ENCODE data around the gene FSTL4. TPM values are rescaled to one million over a fixed set of nuclear protein-coding genes. Genes with fewer than 3 reads are reported as not detected.

FSTL4 gene
- total and polyA plus RNA-seq, 2 of the 13 experiments (the other 11 are each of a cell fraction or from before 2014, with no cell fraction given), result 2.1 to 3.0 TPM

DNA sequence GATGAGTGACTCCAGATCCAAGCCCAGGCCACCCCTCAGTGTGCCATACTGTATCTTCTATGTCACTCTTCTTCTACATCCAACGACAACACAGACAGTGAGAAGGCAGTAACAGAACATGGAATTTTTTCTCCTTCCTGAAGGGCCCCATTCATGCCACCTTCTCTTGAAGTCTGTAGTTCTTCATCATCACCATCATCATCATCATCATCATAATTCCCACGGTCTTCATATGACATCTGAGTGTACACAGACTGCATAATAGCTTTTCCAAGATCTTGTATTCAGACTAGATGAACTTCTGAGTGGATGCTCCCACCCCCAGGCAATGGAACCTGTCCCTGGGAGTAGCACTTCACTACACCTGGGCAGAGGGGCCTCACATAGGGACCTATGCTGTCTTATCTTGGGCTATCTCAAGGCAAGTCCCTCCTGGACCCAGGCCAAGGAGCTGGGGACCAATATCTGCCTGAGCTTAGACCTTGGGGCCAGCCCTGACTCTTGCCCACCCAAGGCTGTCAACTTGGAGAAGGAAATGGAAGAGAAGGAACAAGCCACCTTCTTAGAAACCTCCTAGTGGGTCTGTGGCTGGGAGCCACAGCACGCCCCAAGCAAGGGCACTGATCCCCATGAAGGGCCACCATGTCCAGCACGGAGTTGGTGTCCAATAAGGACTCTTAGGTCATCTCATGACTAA is 159.1 kb downstream of the FSTL4 start (continued):
- peak; percentile 55; the same call in 1 of the 2 replicates for TF ChIP-seq CREB1 (IDR thresholded peaks at IDR 0.05)
- TF ChIP-seq CREB1 (CRISPR knock-in tag; IDR thresholded peaks at IDR 0.05), result no peak

- WGBS (ENCODE audit: low lambda C conversion rate), result no CpG with 5 or more reads among the region's 1 CpG
- in situ Hi-C loops (cut with HindIII; ENCODE audit: extremely low pct_ligation_motif_present, low pct_unique_long_range_greater_than_20kb), result no loop called here
- ChIA-PET POLR2A (no interaction called here), CTCF (ENCODE audit: low intra/inter-chr PET ratio, low total read pairs) (no interaction called here)
- DNase-seq (ENCODE audit: low spot score) (no peak), ATAC-seq (no peak), FAIRE-seq (no peak)
- H3K36me3 ChIP-seq (replicated peaks in 1 of 2; ENCODE audit: control insufficient read depth in 1 of 2, insufficient read depth in 2 of 2, low read length in 2 of 2), result no peaks in the 10 kb centered on the region
- H3K79me2 ChIP-seq (ENCODE audit: insufficient read depth, low read length), result no peaks in the 10 kb centered on the region
- intact Hi-C loops (cut with micrococcal nuclease; ENCODE audit: unreplicated experiment), result no loop called here
- no peak overlapping the region for H3K4me3 ChIP-seq (replicated peaks in 1 of 3; ENCODE audit: insufficient read depth in 1 of 3, low read depth in 2 of 3, low read length in 3 of 3)
- H3K27ac ChIP-seq (ENCODE audit: extremely low read length, insufficient read depth, low read length), result no peak overlapping the region
- no peaks in the 10 kb centered on the region for H4K20me1 ChIP-seq (ENCODE audit: insufficient read depth, low read length)
- no peak overlapping the region for H3K9ac ChIP-seq (ENCODE audit: insufficient read depth, low read depth, low read length)
- TF ChIP-seq SRSF1 (optimal IDR thresholded peaks at IDR 0.05; ENCODE audit: low read depth, low read length) (no peak), ZSCAN25 (CRISPR knock-in tag; IDR thresholded peaks at IDR 0.05) (no peak), SNAPC4 (CRISPR knock-in tag; IDR thresholded peaks at IDR 0.05) (no peak), MTA3 (CRISPR knock-in tag; IDR thresholded peaks at IDR 0.05) (no peak)
- H3K27me3 ChIP-seq (ENCODE audit: control insufficient read depth in 1 of 2, insufficient read depth in 2 of 2, low read length in 2 of 2), result peaks cover 2 to 10% of the 10 kb centered on the region in 2 experiments; a peak in 3 of 5 replicates
- H3K9me3 ChIP-seq (ENCODE audit: low read length), result no peaks in the 10 kb centered on the region
- H3K4me2 ChIP-seq (ENCODE audit: low read depth, low read length), result no peak overlapping the region
- BruUV-seq (replicated peaks), result no TSS peak
- H3K4me1 ChIP-seq (ENCODE audit: insufficient read depth, low read length), result no peaks in the 10 kb centered on the region
- H2AFZ ChIP-seq (ENCODE audit: low read length), result no peak overlapping the region
Observed at GRCh38 chr5:133451926-133452325, 160.4 kb downstream of the FSTL4 start.

Measured in HepG2 (cell line).